22Rv1 (cell line): ENCODE data around the gene NCAN.

Source experiments
- H3K27ac ChIP-seq: fragments of 450-650 bp; 2 replicates; pipeline ENCODE4 v1.5.1; 2017
- ZFX ChIP-seq: fragments of 450-650 bp; IDR thresholded peaks from 2 replicates; pipeline ENCODE4 v1.6.1; 2017; ENCODE audit warnings: antibody characterized with exemption, borderline replicate concordance
- TF ChIP-seq, protein P1 (sequence below): fragments of 450-650 bp; IDR thresholded peaks from 2 replicates; pipeline ENCODE4 v1.5.1; 2017; ENCODE audit warnings: mild to moderate bottlenecking

NCAN gene

DNA sequence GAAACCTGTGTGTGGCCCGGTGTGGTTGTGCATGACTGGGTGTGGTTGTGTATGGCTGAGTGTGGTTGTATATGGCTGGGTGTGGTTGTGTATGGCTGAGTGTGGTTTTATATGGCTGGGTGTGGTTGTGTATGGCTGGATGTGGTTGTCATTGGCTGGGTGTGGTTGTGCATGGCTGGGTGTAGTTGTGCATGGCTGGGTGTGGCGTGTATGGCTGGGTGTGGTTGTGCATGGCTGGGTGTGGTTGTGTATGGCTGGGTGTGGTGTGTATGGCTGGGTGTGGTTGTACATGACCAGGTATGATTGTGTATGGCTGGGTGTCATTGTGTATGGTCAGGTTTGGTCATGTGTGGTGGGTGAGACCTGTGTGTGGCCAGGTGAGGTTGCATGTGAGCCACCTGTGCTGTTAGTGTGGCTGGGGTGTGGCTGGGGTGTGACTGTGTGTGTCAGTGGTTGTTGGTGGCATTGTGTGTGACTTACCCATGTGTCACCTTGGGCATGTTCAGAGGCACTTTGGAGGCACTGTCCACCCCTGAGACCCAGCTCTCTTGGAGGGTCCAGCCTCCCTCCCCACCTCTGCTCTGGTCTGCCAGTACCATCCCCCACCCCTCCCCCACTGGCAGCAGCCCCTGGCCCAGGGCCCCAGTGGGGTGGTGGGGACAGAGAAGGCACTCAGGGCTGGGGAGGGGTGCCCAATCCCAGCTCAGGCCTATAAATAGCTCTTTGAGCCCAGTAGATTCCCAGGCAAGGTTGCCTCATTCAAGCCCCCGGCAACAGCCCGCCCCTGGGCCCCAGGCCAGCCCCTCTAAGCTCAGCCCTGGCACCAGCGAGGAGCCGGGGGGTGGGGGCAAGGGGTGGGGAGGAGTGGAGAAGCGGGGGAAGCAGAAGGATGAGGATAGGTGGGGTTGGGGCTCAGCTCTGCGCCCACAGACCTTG is 3.9 kb upstream of the NCAN start:
- TF ChIP-seq, protein P1, sequence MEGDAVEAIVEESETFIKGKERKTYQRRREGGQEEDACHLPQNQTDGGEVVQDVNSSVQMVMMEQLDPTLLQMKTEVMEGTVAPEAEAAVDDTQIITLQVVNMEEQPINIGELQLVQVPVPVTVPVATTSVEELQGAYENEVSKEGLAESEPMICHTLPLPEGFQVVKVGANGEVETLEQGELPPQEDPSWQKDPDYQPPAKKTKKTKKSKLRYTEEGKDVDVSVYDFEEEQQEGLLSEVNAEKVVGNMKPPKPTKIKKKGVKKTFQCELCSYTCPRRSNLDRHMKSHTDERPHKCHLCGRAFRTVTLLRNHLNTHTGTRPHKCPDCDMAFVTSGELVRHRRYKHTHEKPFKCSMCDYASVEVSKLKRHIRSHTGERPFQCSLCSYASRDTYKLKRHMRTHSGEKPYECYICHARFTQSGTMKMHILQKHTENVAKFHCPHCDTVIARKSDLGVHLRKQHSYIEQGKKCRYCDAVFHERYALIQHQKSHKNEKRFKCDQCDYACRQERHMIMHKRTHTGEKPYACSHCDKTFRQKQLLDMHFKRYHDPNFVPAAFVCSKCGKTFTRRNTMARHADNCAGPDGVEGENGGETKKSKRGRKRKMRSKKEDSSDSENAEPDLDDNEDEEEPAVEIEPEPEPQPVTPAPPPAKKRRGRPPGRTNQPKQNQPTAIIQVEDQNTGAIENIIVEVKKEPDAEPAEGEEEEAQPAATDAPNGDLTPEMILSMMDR, result no peak
- TF ChIP-seq ZFX, result no peak
- no peak overlapping the region for H3K27ac ChIP-seq

DNA sequence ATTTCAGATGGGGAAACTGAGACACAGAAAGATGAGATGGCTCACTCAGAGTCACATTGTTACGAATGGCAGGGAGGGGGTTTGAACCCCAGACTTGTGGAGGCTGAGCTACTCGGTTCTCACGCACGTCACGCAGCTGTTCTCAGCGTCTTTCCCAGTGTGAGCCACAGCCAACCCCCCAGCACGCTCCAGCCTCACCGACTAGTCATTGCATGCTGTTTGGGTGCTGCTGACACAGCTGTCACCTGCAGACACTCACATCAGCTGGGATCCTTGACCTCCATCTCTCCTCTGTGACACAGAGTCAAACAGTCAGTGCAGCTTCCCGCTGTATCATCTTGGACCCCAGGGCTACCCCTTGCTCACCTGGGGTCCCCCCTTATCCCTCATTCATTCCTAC is 2.4 kb upstream of the NCAN start:
- no peak for TF ChIP-seq ZFX
- TF ChIP-seq, protein P1, result no peak
- no peak overlapping the region for H3K27ac ChIP-seq

DNA sequence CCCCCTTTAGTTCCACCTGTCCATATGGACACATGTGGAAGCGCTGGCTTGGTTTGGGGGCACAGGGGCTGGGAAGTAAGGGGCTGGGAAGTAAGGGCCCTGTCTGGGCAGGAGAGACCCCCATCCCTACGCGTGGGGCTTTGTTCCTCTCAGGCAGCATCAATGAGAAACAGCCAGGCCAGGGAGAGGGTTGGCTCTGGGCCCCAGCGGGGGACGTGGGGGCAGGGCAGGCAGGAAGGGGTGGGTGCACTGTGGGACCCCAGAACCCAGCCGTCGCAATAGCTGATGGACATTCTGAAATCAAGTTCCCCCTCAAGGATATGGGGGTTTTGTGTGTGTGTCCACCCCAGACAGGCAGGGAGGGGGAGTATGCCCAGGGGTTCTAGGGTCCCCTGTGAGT is 1.2 kb downstream of the NCAN start:
- TF ChIP-seq, protein P1, result no peak
- no peak for TF ChIP-seq ZFX
- no peak overlapping the region for H3K27ac ChIP-seq

DNA sequence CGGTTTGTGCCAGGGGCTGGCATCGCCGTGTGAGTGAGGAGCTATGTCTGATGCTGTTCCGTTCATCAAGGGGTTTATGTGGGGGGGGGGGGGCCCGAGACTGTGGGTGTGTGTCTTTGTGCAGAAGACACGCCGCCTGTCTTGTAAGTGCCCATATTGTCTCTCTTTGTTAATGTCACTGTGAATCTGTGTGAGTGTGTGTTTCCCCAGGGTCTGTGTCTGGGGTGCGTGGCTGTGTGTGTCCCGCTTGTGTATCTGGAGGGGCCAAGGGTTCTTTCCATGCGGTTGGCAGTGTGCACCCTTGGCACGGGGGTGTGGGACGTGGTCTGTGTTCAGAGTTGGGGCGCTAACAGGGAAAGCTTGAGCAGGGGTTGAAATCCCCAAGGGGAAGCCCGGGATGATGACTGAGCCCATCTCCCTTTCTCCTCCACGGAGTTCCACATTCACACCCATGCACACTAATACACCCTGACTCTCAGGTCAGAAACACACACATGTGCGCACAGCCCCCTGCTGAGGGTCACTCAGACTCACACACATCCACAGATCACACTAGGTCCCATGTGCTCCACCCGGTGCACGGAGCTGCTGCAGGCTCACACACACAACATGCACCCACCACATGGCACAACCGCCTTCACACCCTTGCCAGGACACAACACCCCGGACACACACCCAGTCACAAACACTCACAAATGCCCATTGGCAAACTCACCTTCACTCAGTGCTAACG is 1.8 kb downstream of the NCAN start:
- TF ChIP-seq, protein P1, result no peak
- TF ChIP-seq ZFX, result no peak
- no peak overlapping the region for H3K27ac ChIP-seq

DNA sequence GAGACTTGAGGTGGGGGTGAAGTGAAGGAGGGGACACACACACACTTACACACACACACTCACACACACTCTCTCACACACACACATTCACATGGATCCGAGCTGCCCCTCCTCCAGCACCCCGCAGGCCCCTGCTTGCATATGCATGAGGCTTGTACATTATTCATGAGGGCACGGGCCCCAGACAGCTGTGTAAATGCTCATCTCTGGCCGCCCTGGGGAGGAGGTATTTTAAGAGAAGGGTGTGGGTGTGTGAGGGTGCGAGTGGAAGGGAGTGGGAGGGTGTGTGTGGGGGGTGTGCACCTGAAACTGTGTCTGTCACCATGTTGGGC is 2.4 kb downstream of the NCAN start:
- TF ChIP-seq, protein P1, result no peak
- TF ChIP-seq ZFX, result no peak
- no peak overlapping the region for H3K27ac ChIP-seq

DNA sequence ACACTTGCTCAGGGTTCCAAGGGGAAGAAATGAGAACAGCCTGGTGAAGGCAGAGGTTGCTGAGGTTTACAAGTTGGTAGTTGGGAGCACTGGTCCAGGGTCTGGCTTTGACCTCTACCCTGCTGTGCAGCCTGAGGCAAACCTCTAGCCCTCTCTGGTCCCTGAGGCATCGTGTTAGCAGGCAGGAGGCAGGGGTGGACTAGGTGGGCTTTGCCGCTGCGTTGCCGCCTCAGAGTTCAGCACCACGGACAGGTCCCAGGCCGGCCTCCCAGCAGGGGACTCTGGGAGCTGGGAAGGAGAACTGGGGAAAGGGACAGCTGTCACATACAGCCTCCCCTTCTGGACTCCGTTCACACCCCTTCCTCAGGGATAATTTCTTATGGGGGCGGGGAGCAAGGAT is 3.1 kb downstream of the NCAN start:
- no peak overlapping the region for H3K27ac ChIP-seq
- TF ChIP-seq, protein P1, result no peak
- TF ChIP-seq ZFX, result no peak

DNA sequence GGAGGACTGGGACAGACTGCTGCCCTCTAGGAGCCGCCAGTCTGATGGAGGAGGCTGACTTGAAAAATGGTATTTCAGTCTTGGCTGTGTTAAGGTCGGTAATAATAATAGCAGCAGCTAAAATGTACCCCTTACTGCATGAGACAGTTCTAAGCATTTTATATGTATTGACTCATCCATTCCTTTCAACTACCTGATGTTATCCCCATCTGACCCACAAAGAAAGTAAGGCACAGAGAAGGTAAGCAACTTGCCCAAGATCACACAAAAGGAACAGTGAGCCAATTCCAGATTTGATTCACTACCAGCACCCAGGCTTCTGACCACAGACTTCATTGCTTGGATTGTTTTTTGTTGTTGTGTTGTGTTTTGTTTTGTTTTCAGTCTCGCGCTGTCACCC is 4.0 kb downstream of the NCAN start:
- TF ChIP-seq ZFX, result no peak
- TF ChIP-seq, protein P1, result no peak

More for the DNA sequence above, 4.0 kb downstream of the NCAN start:
- no peak overlapping the region for H3K27ac ChIP-seq
